IMR-90 (cell line): Measurements from ENCODE around the gene DSTYK. TPM values are rescaled to one million over a fixed set of nuclear protein-coding genes. Genes with fewer than 3 reads are reported as not detected.

Source experiments
- ATAC-seq: fragments of 200-7000 bp; cut with Tn5 transposase; 2 replicates; pipeline ENCODE4 v1.9.1; 2020; ENCODE audit warnings: low read depth, mild to moderate bottlenecking, moderate library complexity
- BruUV-seq: library from RNA; stranded (reverse); fragments of 400-500 nt; replicated peaks from 2 replicates; lab custom pipeline; 2021; lab: Mats Ljungman, UMichigan
- CTCF ChIA-PET: fragments of 300-600 bp; formaldehyde crosslinking; extraction: SDS; loops from one replicate; lab custom pipeline; 2021; ENCODE audit warnings: antibody characterized with exemption; lab: Yijun Ruan, JAX
- POLR2A ChIA-PET: fragments of 300-600 bp; sonication (Branson Sonifier 250); formaldehyde crosslinking; loops from one replicate; lab custom pipeline; 2022; ENCODE audit warnings: antibody characterized with exemption; ENCODE audit not compliant: unreplicated experiment; lab: Charles Lee
- DNase-seq: peaks from one replicate; pipeline ENCODE4 v3.0.0; 2013
- H2AFZ ChIP-seq: replicated peaks from 2 replicates; pipeline ENCODE3; 2013; ENCODE audit warnings: low read length, mild to moderate bottlenecking; ENCODE audit not compliant: poor library complexity
- H2AK5ac ChIP-seq: 2 replicates; pipeline ENCODE4 v1.6.1; 2013; ENCODE audit warnings: low read depth, low read length, inconsistent platforms
- H2AK9ac ChIP-seq: replicated peaks from 2 replicates; pipeline ENCODE3; 2013; ENCODE audit warnings: mild to moderate bottlenecking, low read depth, low read length, moderate library complexity; ENCODE audit not compliant: poor library complexity
- H2BK120ac ChIP-seq: 2 replicates; pipeline ENCODE4 v1.6.1; 2013; ENCODE audit warnings: low read depth, low read length, inconsistent platforms
- H2BK15ac ChIP-seq: 3 replicates; pipeline ENCODE4 v1.6.1; 2013; ENCODE audit warnings: low read depth, low read length, inconsistent platforms
- H2BK20ac ChIP-seq: 2 replicates; pipeline ENCODE4 v1.6.1; 2013; ENCODE audit warnings: low read depth, mild to moderate bottlenecking, inconsistent platforms, low read length, moderate library complexity
- H2BK5ac ChIP-seq: 2 replicates; pipeline ENCODE4 v1.6.1; 2013; ENCODE audit warnings: mild to moderate bottlenecking, low read depth, low read length, inconsistent platforms; ENCODE audit not compliant: poor library complexity, severe bottlenecking
- H3K14ac ChIP-seq: replicated peaks from 2 replicates; pipeline ENCODE4 v1.6.1; 2013; ENCODE audit warnings: low read depth, low read length, inconsistent platforms
- H3K18ac ChIP-seq: 2 replicates; pipeline ENCODE4 v1.6.1; 2013; ENCODE audit warnings: low read depth, low read length, control low read depth
- H3K23ac ChIP-seq: 2 replicates; pipeline ENCODE4 v1.6.1; 2013; ENCODE audit warnings: low read depth, low read length, inconsistent platforms
- H3K27ac ChIP-seq: 2 replicates; pipeline ENCODE4 v1.5.1; 2013; ENCODE audit warnings: mild to moderate bottlenecking, control low read depth, low read length; ENCODE audit not compliant: insufficient read depth
- H3K27me3 ChIP-seq: 2 replicates; pipeline ENCODE4 v1.6.1; 2013; ENCODE audit warnings: low read length; ENCODE audit not compliant: control insufficient read depth, insufficient read depth
- H3K36me3 ChIP-seq: 2 replicates; pipeline ENCODE4 v1.6.1; 2013; ENCODE audit warnings: low read length, mixed read lengths; ENCODE audit not compliant: control insufficient read depth, insufficient read depth
- H3K4ac ChIP-seq: 2 replicates; pipeline ENCODE4 v1.6.1; 2013; ENCODE audit warnings: low read depth, low read length, inconsistent platforms
- H3K4me1 ChIP-seq: 2 replicates; pipeline ENCODE4 v1.6.1; 2013; ENCODE audit warnings: low read length, mixed read lengths; ENCODE audit not compliant: control insufficient read depth, insufficient read depth
- H3K4me2 ChIP-seq: 2 replicates; pipeline ENCODE4 v1.6.1; 2013; ENCODE audit warnings: low read depth, mild to moderate bottlenecking, control low read depth, low read length, moderate library complexity
- H3K4me3 ChIP-seq: 2 replicates; pipeline ENCODE4 v1.5.1; 2013; ENCODE audit warnings: low read depth, mild to moderate bottlenecking, control low read depth, low read length, moderate library complexity; ENCODE audit not compliant: insufficient read depth
- H3K56ac ChIP-seq: 2 replicates; pipeline ENCODE4 v1.6.1; 2013; ENCODE audit warnings: low read length, inconsistent platforms; ENCODE audit not compliant: insufficient read depth; ENCODE audit errors: extremely low read depth
- H3K79me1 ChIP-seq, 2 experiments: 2 replicates each; pipeline ENCODE4 v1.6.1; 2013; ENCODE audit warnings: low read length in 2 of 2, inconsistent platforms in 1 of 2, low read depth in 1 of 2
- H3K9ac ChIP-seq: 2 replicates; pipeline ENCODE4 v1.6.1; 2013; ENCODE audit warnings: low read depth, low read length, control low read depth
- H3K9me1 ChIP-seq: 2 replicates; pipeline ENCODE4 v1.6.1; 2013; ENCODE audit warnings: low read length, inconsistent platforms; ENCODE audit not compliant: insufficient read depth
- H3K9me3 ChIP-seq: 2 replicates; pipeline ENCODE4 v1.6.1; 2013; ENCODE audit warnings: low read length; ENCODE audit not compliant: control insufficient read depth, insufficient read depth
- H4K20me1 ChIP-seq: 2 replicates; pipeline ENCODE4 v1.6.1; 2013; ENCODE audit warnings: low read length, inconsistent platforms; ENCODE audit not compliant: insufficient read depth
- H4K5ac ChIP-seq: 2 replicates; pipeline ENCODE4 v1.6.1; 2013; ENCODE audit warnings: mild to moderate bottlenecking, low read depth, low read length, control low read depth
- H4K8ac ChIP-seq, 2 experiments: 2 replicates each; pipeline ENCODE4 v1.6.1; 2013; ENCODE audit warnings: low read depth in 2 of 2, low read length in 2 of 2, control low read depth in 1 of 2, inconsistent platforms in 1 of 2
- H4K91ac ChIP-seq: 2 replicates; pipeline ENCODE4 v1.6.1; 2013; ENCODE audit warnings: low read depth, low read length, inconsistent platforms; ENCODE audit not compliant: insufficient read depth
- CEBPB ChIP-seq: IDR thresholded peaks from 2 replicates; pipeline ENCODE4 v1.6.1; 2012; ENCODE audit warnings: low read depth, low read length, improper control_type of control experiment
- CTCF ChIP-seq: conservative IDR thresholded peaks from 2 replicates; pipeline ENCODE4 v1.5.1; 2012; ENCODE audit warnings: mild to moderate bottlenecking, low read depth, low read length, improper control_type of control experiment
- FOS ChIP-seq: fragments of 150-350 bp; IDR thresholded peaks from 2 replicates; pipeline ENCODE4 v1.6.1; 2016; ENCODE audit warnings: low read depth, low read length
- POLR2A ChIP-seq: IDR thresholded peaks from 2 replicates; pipeline ENCODE4 v1.6.1; 2012; ENCODE audit warnings: mild to moderate bottlenecking, low read depth, low read length
- USF2 ChIP-seq: fragments of 150-350 bp; IDR thresholded peaks from 2 replicates; pipeline ENCODE4 v1.6.1; 2017; ENCODE audit warnings: mild to moderate bottlenecking, antibody characterized with exemption, low read length, low read depth
- WGBS, 2 experiments: methylation state at CpG; one replicate each; pipeline versions ENCODE4 v1.1.5 to v1.1.7; 2013; ENCODE audit warnings: missing lambda C conversion rate in 2 of 2; ENCODE audit not compliant: insufficient read length in 1 of 2; ENCODE audit errors: extremely low coverage in 2 of 2; 5-methylcytosine and 5-hydroxymethylcytosine counted together
- dilution Hi-C: fragments of 300-500 bp; cut with HindIII; formaldehyde crosslinking; loops from one replicate; pipeline ENCODE4 v1.14.3; 2018; ENCODE audit warnings: low sequenced_read_pairs; ENCODE audit not compliant: unreplicated experiment
- in situ Hi-C: fragments of 300-500 bp; cut with MboI; formaldehyde crosslinking; loops from 3 replicates; pipeline ENCODE4 v1.14.3; 2019; ENCODE audit warnings: low sequenced_read_pairs, inconsistent platforms, mixed read lengths
- intact Hi-C: fragments of 100-400 bp; cut with micrococcal nuclease; formaldehyde crosslinking; loops from 2 replicates; pipeline ENCODE4 v1.10.0; 2022
- polyA plus RNA-seq, 3 experiments: library from polyadenylated mRNA; depleted of rRNA; stranded (reverse); fragments of >200 nt; gene quantifications; 2 replicates each; pipeline ENCODE4 v1.2.3, GENCODE V29; 2012; ENCODE audit warnings: low replicate concordance in 1 of 3
- total RNA-seq: library from RNA; depleted of rRNA; stranded (reverse); fragments of >200 nt; gene quantifications from 2 replicates; pipeline ENCODE4 v1.2.3, GENCODE V29; 2012

Gene DSTYK
- total and polyA plus RNA-seq, 2 of the 4 experiments (the other 2 are of a cell fraction), result 8.0 to 18.3 TPM

GRCh38 chr1:205192287-205192686 is 19.2 kb downstream of the DSTYK start:
- H3K36me3 ChIP-seq, result peaks cover 1% of the 10 kb centered on the region; the same call in 1 of the 2 replicates
- H3K9me3 ChIP-seq, result no peaks in the 10 kb centered on the region
- H3K27me3 ChIP-seq, result no peaks in the 10 kb centered on the region
- H2AFZ ChIP-seq, result no peak overlapping the region
- no peak overlapping the region for H3K56ac ChIP-seq
- H3K4me2 ChIP-seq, result no peak overlapping the region
- no peak overlapping the region for H3K4ac ChIP-seq
- peaks cover 22% of the 10 kb centered on the region for H3K9me1 ChIP-seq
- H2BK15ac ChIP-seq, result no peak overlapping the region
- intact Hi-C loops (no loop called here), in situ Hi-C loops (no loop called here), dilution Hi-C loops (no loop called here)
- H2AK5ac ChIP-seq, result no peak overlapping the region
- H3K4me1 ChIP-seq, result peaks cover 18% of the 10 kb centered on the region
- no peak overlapping the region for H3K23ac ChIP-seq
- ATAC-seq, result no peak
- H2BK20ac ChIP-seq, result no peak overlapping the region
- H3K18ac ChIP-seq, result no peak overlapping the region
- no peak overlapping the region for H2BK120ac ChIP-seq
- H3K79me1 ChIP-seq, result peaks cover 60 to 87% of the 10 kb centered on the region in 2 experiments
- no peak overlapping the region for H4K5ac ChIP-seq
- no TSS peak for BruUV-seq
- H3K27ac ChIP-seq, result no peak overlapping the region
- H3K14ac ChIP-seq, result no peak overlapping the region
- H3K9ac ChIP-seq, result no peak overlapping the region
- CTCF ChIA-PET, result no interaction called here
- no peak overlapping the region for H3K4me3 ChIP-seq
- no peak overlapping the region for H4K91ac ChIP-seq
- H2AK9ac ChIP-seq, result no peak overlapping the region
- TF ChIP-seq CEBPB (no peak), USF2 (no peak), POLR2A (no peak), FOS (no peak), CTCF (no peak)
- WGBS, 2 experiments, result 92% methylated on average over 4 of the region's 8 CpGs; no CpG with 5 or more reads in 1 of the 2 experiments
- peaks cover 47% of the 10 kb centered on the region for H4K20me1 ChIP-seq
- no peak overlapping the region for H4K8ac ChIP-seq
- no peak for DNase-seq
- POLR2A ChIA-PET, result no interaction called here
- H2BK5ac ChIP-seq, result no peak overlapping the region
